ENCODE data around the gene PCNX1. TPM values are rescaled to one million over a fixed set of nuclear protein-coding genes. Genes with fewer than 3 reads are reported as not detected.

PCNX1 gene
- total and polyA plus RNA-seq, 9 of the 15 experiments (the other 6 are each of a cell fraction or from before 2014, with no cell fraction given): 0.30 to 4.5 (median 2.3) TPM

- Histone ChIP-seq H3K79me2 (ENCODE audit: control insufficient read depth, insufficient read depth, low read length) (no peaks in the 10 kb centered on the region), H3K4me3 (no peak overlapping the region), H3K4me2 (ENCODE audit: insufficient read depth, low read length) (no peak overlapping the region), H3K4me1 (replicated peaks in 1 of 2; ENCODE audit: control insufficient read depth in 2 of 2, insufficient read depth in 2 of 2, low read length in 2 of 2) (no peaks in the 10 kb centered on the region), H4K20me1 (replicated peaks; ENCODE audit: control insufficient read depth, insufficient read depth, low read length) (no peaks in the 10 kb centered on the region), H3K27me3 (ENCODE audit: control insufficient read depth in 2 of 2, insufficient read depth in 2 of 2, low read length in 2 of 2) (no peaks in the 10 kb centered on the region), H3K9me1 (ENCODE audit: control insufficient read depth, insufficient read depth, low read length) (no peaks in the 10 kb centered on the region), H3K27ac (ENCODE audit: extremely low read depth, low read depth, low read length) (no peak overlapping the region), H2AFZ (ENCODE audit: low read depth, low read length) (no peak overlapping the region), H3K9me3 (replicated peaks; ENCODE audit: control insufficient read depth, insufficient read depth, low read depth, low read length) (no peaks in the 10 kb centered on the region), H3K36me3 (ENCODE audit: control insufficient read depth, insufficient read depth, low read length) (no peaks in the 10 kb centered on the region), H3K9ac (ENCODE audit: insufficient read depth in 1 of 2, low read depth in 2 of 2, low read length in 2 of 2) (no peak overlapping the region)
- intact Hi-C loops (cut with micrococcal nuclease) (no loop called here), in situ Hi-C loops (cut with MboI) (no loop called here)
- 60% methylated on average over 5 of the region's 5 CpGs for WGBS (ENCODE audit: insufficient coverage, low coverage, missing lambda C conversion rate)
- TF ChIP-seq SAFB (IDR thresholded peaks at IDR 0.05; ENCODE audit: borderline replicate concordance, low read depth, low read length) (no peak), NFE2 (IDR thresholded peaks at IDR 0.05; ENCODE audit: low read depth) (no peak), ZBTB17 (CRISPR knock-in tag; IDR thresholded peaks at IDR 0.05) (no peak), SMARCB1 (IDR thresholded peaks at IDR 0.05; ENCODE audit: insufficient read length, low read depth) (no peak)
- BruUV-seq (replicated peaks): no TSS peak
- ChIA-PET POLR2A (no interaction called here), CTCF (ENCODE audit: low intra/inter-chr PET ratio) (no interaction called here)
- FAIRE-seq: no peak
- DNase-seq (ENCODE audit: extremely low read depth in 1 of 4, low spot score in 3 of 4): no peak
- no peak for ATAC-seq
Measured at GRCh38 chr14:71062581-71063303, 155.5 kb downstream of the PCNX1 start.

DNA sequence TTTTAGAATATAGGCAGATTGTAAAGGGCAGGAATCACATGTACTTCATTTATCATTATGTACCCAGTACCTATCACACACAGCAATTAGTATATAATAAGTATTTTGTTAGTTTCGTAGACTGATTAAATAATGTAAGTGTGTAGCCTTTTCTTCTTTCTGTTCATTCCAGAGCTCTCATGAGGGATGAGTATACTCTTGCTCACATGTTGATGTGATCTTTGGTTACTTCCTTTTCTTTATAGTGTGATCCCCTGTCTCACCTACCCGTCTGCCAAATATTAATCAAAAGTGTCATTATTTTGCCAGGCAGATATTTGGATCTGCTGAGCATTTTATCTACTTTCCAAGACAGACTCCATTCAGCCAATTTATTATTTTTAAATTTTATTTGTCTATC is 156.1 kb downstream of the PCNX1 start:
- 42% methylated on average over 2 of the region's 2 CpGs for WGBS (ENCODE audit: insufficient coverage, low coverage, missing lambda C conversion rate)
- in situ Hi-C loops (cut with MboI) (no loop called here), intact Hi-C loops (cut with micrococcal nuclease) (no loop called here)
- Histone ChIP-seq H4K20me1 (replicated peaks; ENCODE audit: control insufficient read depth, insufficient read depth, low read length) (no peaks in the 10 kb centered on the region), H3K9me3 (replicated peaks; ENCODE audit: control insufficient read depth, insufficient read depth, low read depth, low read length) (no peaks in the 10 kb centered on the region), H3K4me3 (no peak overlapping the region), H3K27ac (ENCODE audit: extremely low read depth, low read depth, low read length) (no peak overlapping the region), H3K36me3 (ENCODE audit: control insufficient read depth, insufficient read depth, low read length) (no peaks in the 10 kb centered on the region), H3K9me1 (ENCODE audit: control insufficient read depth, insufficient read depth, low read length) (no peaks in the 10 kb centered on the region), H2AFZ (ENCODE audit: low read depth, low read length) (no peak overlapping the region), H3K4me1 (replicated peaks in 1 of 2; ENCODE audit: control insufficient read depth in 2 of 2, insufficient read depth in 2 of 2, low read length in 2 of 2) (no peaks in the 10 kb centered on the region), H3K27me3 (ENCODE audit: control insufficient read depth in 2 of 2, insufficient read depth in 2 of 2, low read length in 2 of 2) (no peaks in the 10 kb centered on the region), H3K9ac (ENCODE audit: insufficient read depth in 1 of 2, low read depth in 2 of 2, low read length in 2 of 2) (no peak overlapping the region), H3K79me2 (ENCODE audit: control insufficient read depth, insufficient read depth, low read length) (no peaks in the 10 kb centered on the region), H3K4me2 (ENCODE audit: insufficient read depth, low read length) (no peak overlapping the region)
- BruUV-seq (replicated peaks): no TSS peak
- FAIRE-seq (no peak), ATAC-seq (no peak), DNase-seq (ENCODE audit: extremely low read depth in 1 of 4, low spot score in 3 of 4) (no peak)
- ChIA-PET POLR2A (no interaction called here), CTCF (ENCODE audit: low intra/inter-chr PET ratio) (no interaction called here)
- TF ChIP-seq MEF2D (tag; conservative IDR thresholded peaks at IDR 0.05; ENCODE audit: low read depth) (no peak), ZNF280B (CRISPR knock-in tag; IDR thresholded peaks at IDR 0.05) (no peak), MTA3 (IDR thresholded peaks at IDR 0.05; ENCODE audit: borderline replicate concordance) (no peak), ZBED1 (IDR thresholded peaks at IDR 0.05) (no peak), ETS2 (tag; IDR thresholded peaks at IDR 0.05; ENCODE audit: borderline replicate concordance, poor library complexity, severe bottlenecking) (no peak), POLR2B (IDR thresholded peaks at IDR 0.05; ENCODE audit: low read depth, partially characterized antibody) (no peak), ZNF511 (CRISPR knock-in tag; IDR thresholded peaks at IDR 0.05) (no peak), SMARCE1 (IDR thresholded peaks at IDR 0.05) (no peak), CEBPB (tag; IDR thresholded peaks at IDR 0.05) (no peak)
- TF ChIP-seq, protein P1, sequence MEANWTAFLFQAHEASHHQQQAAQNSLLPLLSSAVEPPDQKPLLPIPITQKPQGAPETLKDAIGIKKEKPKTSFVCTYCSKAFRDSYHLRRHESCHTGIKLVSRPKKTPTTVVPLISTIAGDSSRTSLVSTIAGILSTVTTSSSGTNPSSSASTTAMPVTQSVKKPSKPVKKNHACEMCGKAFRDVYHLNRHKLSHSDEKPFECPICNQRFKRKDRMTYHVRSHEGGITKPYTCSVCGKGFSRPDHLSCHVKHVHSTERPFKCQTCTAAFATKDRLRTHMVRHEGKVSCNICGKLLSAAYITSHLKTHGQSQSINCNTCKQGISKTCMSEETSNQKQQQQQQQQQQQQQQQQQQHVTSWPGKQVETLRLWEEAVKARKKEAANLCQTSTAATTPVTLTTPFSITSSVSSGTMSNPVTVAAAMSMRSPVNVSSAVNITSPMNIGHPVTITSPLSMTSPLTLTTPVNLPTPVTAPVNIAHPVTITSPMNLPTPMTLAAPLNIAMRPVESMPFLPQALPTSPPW (CRISPR knock-in tag; IDR thresholded peaks at IDR 0.05): no peak
